Measurements from ENCODE around the gene PDGFRB. TPM values are rescaled to one million over a fixed set of nuclear protein-coding genes. Genes with fewer than 3 reads are reported as not detected.

Gene PDGFRB
- polyA plus RNA-seq, 1 donor (not counting 4 experiments of a cell fraction or from before 2014, with no cell fraction given), result 0.14 TPM

DNA sequence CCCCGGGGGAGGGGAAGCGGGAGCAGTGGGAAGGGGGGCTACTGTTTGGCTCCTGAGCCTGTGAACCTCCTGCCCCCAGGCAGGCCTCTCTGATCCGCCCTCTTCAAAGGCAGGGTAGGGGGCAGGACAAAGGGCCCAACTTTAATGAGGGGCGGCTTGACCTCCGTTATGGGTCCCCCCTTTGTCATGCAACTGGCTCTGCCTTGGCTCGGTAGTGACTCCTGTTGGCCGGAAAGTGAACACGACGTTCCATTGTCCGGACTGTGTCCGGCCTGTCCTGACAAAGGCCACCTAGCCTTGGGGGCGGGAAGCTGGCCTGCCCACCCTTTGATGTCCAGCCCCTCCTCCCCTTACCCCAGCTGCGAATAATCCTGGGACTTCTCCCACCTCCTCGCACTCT is 12.3 kb upstream of the PDGFRB start:
- H3K9ac ChIP-seq (ENCODE audit: control insufficient read depth, extremely low read depth, insufficient read depth, low read length), result no peak overlapping the region
- H3K36me3 ChIP-seq (ENCODE audit: control insufficient read depth in 2 of 2, extremely low read depth in 1 of 2, insufficient read depth in 2 of 2, low read length in 2 of 2), result no peaks in the 10 kb centered on the region
- no peak overlapping the region for H3K27ac ChIP-seq (ENCODE audit: control insufficient read depth, insufficient read depth, low read length)
- dilution Hi-C loops (cut with MboI; ENCODE audit: extremely low pct_ligation_motif_present, low sequenced_read_pairs), result no loop called here
- no peak overlapping the region for H3K4me2 ChIP-seq (ENCODE audit: control insufficient read depth, extremely low read depth, insufficient read depth, low read depth, low read length)
- TF ChIP-seq, protein P1, sequence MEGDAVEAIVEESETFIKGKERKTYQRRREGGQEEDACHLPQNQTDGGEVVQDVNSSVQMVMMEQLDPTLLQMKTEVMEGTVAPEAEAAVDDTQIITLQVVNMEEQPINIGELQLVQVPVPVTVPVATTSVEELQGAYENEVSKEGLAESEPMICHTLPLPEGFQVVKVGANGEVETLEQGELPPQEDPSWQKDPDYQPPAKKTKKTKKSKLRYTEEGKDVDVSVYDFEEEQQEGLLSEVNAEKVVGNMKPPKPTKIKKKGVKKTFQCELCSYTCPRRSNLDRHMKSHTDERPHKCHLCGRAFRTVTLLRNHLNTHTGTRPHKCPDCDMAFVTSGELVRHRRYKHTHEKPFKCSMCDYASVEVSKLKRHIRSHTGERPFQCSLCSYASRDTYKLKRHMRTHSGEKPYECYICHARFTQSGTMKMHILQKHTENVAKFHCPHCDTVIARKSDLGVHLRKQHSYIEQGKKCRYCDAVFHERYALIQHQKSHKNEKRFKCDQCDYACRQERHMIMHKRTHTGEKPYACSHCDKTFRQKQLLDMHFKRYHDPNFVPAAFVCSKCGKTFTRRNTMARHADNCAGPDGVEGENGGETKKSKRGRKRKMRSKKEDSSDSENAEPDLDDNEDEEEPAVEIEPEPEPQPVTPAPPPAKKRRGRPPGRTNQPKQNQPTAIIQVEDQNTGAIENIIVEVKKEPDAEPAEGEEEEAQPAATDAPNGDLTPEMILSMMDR (optimal IDR thresholded peaks at IDR 0.05 in 1 of 3, IDR thresholded peaks at IDR 0.05 in 1 of 3, conservative IDR thresholded peaks at IDR 0.05 in 1 of 3; ENCODE audit: extremely low read depth in 1 of 3, insufficient read depth in 2 of 3, low read length in 3 of 3), result peak in 2 of 3 experiments; percentile 7 to 13
- no peak for TF ChIP-seq EZH2 (IDR thresholded peaks at IDR 0.05; ENCODE audit: low read length)
- no peak overlapping the region for H2AFZ ChIP-seq (ENCODE audit: control insufficient read depth, low read length)
- DNase-seq (ENCODE audit: low read depth, low spot score) (no peak), FAIRE-seq (no peak)
- H3K27me3 ChIP-seq (ENCODE audit: control insufficient read depth, extremely low read depth, insufficient read depth, low read length), result peaks cover 52% of the 10 kb centered on the region
- H3K9me1 ChIP-seq (ENCODE audit: control insufficient read depth, extremely low read depth, insufficient read depth, low read length), result peaks cover 2% of the 10 kb centered on the region
- no peak overlapping the region for H3K4me3 ChIP-seq (ENCODE audit: control insufficient read depth in 2 of 3, extremely low read depth in 1 of 3, insufficient read depth in 2 of 3, low read depth in 1 of 3, low read length in 3 of 3)
- no peaks in the 10 kb centered on the region for H3K4me1 ChIP-seq (ENCODE audit: control insufficient read depth, extremely low read depth, insufficient read depth, low read length)
- no peaks in the 10 kb centered on the region for H3K79me2 ChIP-seq (ENCODE audit: control insufficient read depth, insufficient read depth, low read length)
- H4K20me1 ChIP-seq (ENCODE audit: control insufficient read depth, extremely low read depth, insufficient read depth, low read length), result no peaks in the 10 kb centered on the region
- H3K9me3 ChIP-seq (ENCODE audit: control insufficient read depth, low read depth, low read length), result no peaks in the 10 kb centered on the region

DNA sequence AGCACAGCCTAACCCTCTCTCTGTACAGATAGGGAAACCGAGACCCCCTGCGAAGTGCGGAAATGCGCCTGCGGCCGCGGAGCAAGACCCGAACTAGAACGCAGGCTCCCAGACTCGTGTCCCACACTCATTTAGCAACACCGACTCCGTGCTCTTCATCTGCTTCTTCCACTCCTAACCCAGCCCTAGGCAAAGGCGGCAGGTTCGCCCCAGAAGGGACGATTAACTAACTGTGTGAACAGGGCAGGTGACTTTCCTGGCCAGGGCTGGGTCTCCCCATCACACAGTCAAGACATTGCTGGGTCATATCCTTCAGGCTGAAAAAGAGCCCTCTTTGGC is 11.8 kb upstream of the PDGFRB start:
- H3K27me3 ChIP-seq (ENCODE audit: control insufficient read depth, extremely low read depth, insufficient read depth, low read length), result peaks cover 52% of the 10 kb centered on the region
- no peak for FAIRE-seq
- no peak overlapping the region for H3K4me2 ChIP-seq (ENCODE audit: control insufficient read depth, extremely low read depth, insufficient read depth, low read depth, low read length)

More for the DNA sequence above, 11.8 kb upstream of the PDGFRB start:
- no peak for DNase-seq (ENCODE audit: low read depth, low spot score)
- Histone ChIP-seq H3K27ac (ENCODE audit: control insufficient read depth, insufficient read depth, low read length) (no peak overlapping the region), H3K4me3 (ENCODE audit: control insufficient read depth in 2 of 3, extremely low read depth in 1 of 3, insufficient read depth in 2 of 3, low read depth in 1 of 3, low read length in 3 of 3) (no peak overlapping the region), H3K9me3 (ENCODE audit: control insufficient read depth, low read depth, low read length) (no peaks in the 10 kb centered on the region), H3K4me1 (ENCODE audit: control insufficient read depth, extremely low read depth, insufficient read depth, low read length) (no peaks in the 10 kb centered on the region), H2AFZ (ENCODE audit: control insufficient read depth, low read length) (no peak overlapping the region), H3K9ac (ENCODE audit: control insufficient read depth, extremely low read depth, insufficient read depth, low read length) (no peak overlapping the region), H4K20me1 (ENCODE audit: control insufficient read depth, extremely low read depth, insufficient read depth, low read length) (no peaks in the 10 kb centered on the region), H3K36me3 (ENCODE audit: control insufficient read depth in 2 of 2, extremely low read depth in 1 of 2, insufficient read depth in 2 of 2, low read length in 2 of 2) (no peaks in the 10 kb centered on the region), H3K9me1 (ENCODE audit: control insufficient read depth, extremely low read depth, insufficient read depth, low read length) (peaks cover 2% of the 10 kb centered on the region), H3K79me2 (ENCODE audit: control insufficient read depth, insufficient read depth, low read length) (no peaks in the 10 kb centered on the region)
- dilution Hi-C loops (cut with MboI; ENCODE audit: extremely low pct_ligation_motif_present, low sequenced_read_pairs), result no loop called here
- TF ChIP-seq, protein P1 (optimal IDR thresholded peaks at IDR 0.05 in 1 of 3, IDR thresholded peaks at IDR 0.05 in 1 of 3, conservative IDR thresholded peaks at IDR 0.05 in 1 of 3; ENCODE audit: extremely low read depth in 1 of 3, insufficient read depth in 2 of 3, low read length in 3 of 3), result no peak
- peak; percentile 95 for TF ChIP-seq EZH2 (IDR thresholded peaks at IDR 0.05; ENCODE audit: low read length)
